ENCODE data around the gene TP53INP2.
A peak's percentile ranks its signal among the peaks of the same experiment; 100 is the strongest.
"Not testable (repeated sequence)": the region's sequence is repeated elsewhere in the genome, so short reads cannot be mapped to it uniquely, and the experiment has no call there.

The TP53INP2 gene

GRCh38 chr20:34704177-34705007, at the start of gene TP53INP2:
TP53INP2 (plus strand) TSS chr20:34704344; CDS start chr20:34708740, 4,396 bp downstream.
- DNase-seq (ENCODE audit: low read depth), result no peak

GRCh38 chr20:34658654-34659053, 45.5 kb upstream of the TP53INP2 start:
- not testable (repeated sequence) for DNase-seq (ENCODE audit: low read depth)

- not testable (repeated sequence) for DNase-seq (ENCODE audit: low read depth)
Measured at GRCh38 chr20:34661811-34662210, 42.3 kb upstream of the TP53INP2 start.

- no peak for DNase-seq (ENCODE audit: low read depth)
Measured at GRCh38 chr20:34663213-34663943, 40.8 kb upstream of the TP53INP2 start.

GRCh38 chr20:34664751-34665150, 39.4 kb upstream of the TP53INP2 start:
- DNase-seq (ENCODE audit: low read depth), result not testable (repeated sequence)

GRCh38 chr20:34669094-34669493, 35.0 kb upstream of the TP53INP2 start:
- no peak for DNase-seq (ENCODE audit: low read depth)

- no peak for DNase-seq (ENCODE audit: low read depth)
Measured at GRCh38 chr20:34673412-34673811, 30.7 kb upstream of the TP53INP2 start.

GRCh38 chr20:34675561-34675960, 28.6 kb upstream of the TP53INP2 start:
- DNase-seq (ENCODE audit: low read depth), result no peak

GRCh38 chr20:34675993-34676641, 28.0 kb upstream of the TP53INP2 start:
- no peak for DNase-seq (ENCODE audit: low read depth)

GRCh38 chr20:34676642-34677373, 27.3 kb upstream of the TP53INP2 start, which contains the start of gene PIGU:
PIGU (minus strand) TSS chr20:34677092; CDS start chr20:34677085, 7 bp downstream.
- DNase-seq (ENCODE audit: low read depth), result peak; percentile 66

GRCh38 chr20:34680586-34681175, 23.5 kb upstream of the TP53INP2 start:
- DNase-seq (ENCODE audit: low read depth), result no peak

GRCh38 chr20:34683667-34684066, 20.5 kb upstream of the TP53INP2 start:
- DNase-seq (ENCODE audit: low read depth), result no peak

GRCh38 chr20:34689486-34689885, 14.7 kb upstream of the TP53INP2 start:
- DNase-seq (ENCODE audit: low read depth), result no peak

GRCh38 chr20:34691838-34692237, 12.3 kb upstream of the TP53INP2 start:
- no peak for DNase-seq (ENCODE audit: low read depth)

- DNase-seq (ENCODE audit: low read depth), result no peak
Measured at GRCh38 chr20:34693414-34693813, 10.7 kb upstream of the TP53INP2 start.

- DNase-seq (ENCODE audit: low read depth), result no peak
Measured at GRCh38 chr20:34701405-34702085, 2.6 kb upstream of the TP53INP2 start.

GRCh38 chr20:34703061-34703423, 1.1 kb upstream of the TP53INP2 start:
- no peak for DNase-seq (ENCODE audit: low read depth)

- no peak for DNase-seq (ENCODE audit: low read depth)
Measured at GRCh38 chr20:34703424-34704176, 544 bp upstream of the TP53INP2 start.

GRCh38 chr20:34705008-34705396, 858 bp downstream of the TP53INP2 start:
- no peak for DNase-seq (ENCODE audit: low read depth)
